Measurements from ENCODE around the gene GABRG3.

- TF ChIP-seq POLR2AphosphoS5 (IDR thresholded peaks at IDR 0.05; ENCODE audit: low read depth, low read length) (no peak), POLR2A (IDR thresholded peaks at IDR 0.05; ENCODE audit: borderline replicate concordance, extremely low read depth, insufficient read depth, insufficient read length) (no peak)
Measured at GRCh38 chr15:26950001-26950400, 21.0 kb upstream of the GABRG3 start.

All from HCT116 (cell line).